ENCODE results near the gene ZNF214. TPM values are rescaled to one million over a fixed set of nuclear protein-coding genes. Genes with fewer than 3 reads are reported as not detected.
A peak's percentile ranks its signal among the peaks of the same experiment; 100 is the strongest.

Gene ZNF214
- total RNA-seq, 4 donors from 2014 or later, result 0.75 to 2.0 (median 1.2) TPM

GRCh38 chr11:6995703-6996102 is 24.4 kb downstream of the ZNF214 start:
- H3K9me3 ChIP-seq, result no peaks in the 10 kb centered on the region
- H3K36me3 ChIP-seq, result no peaks in the 10 kb centered on the region
- DNase-seq (no peak), ATAC-seq (no peak)
- no peak for TF ChIP-seq POLR2A (IDR thresholded peaks at IDR 0.05)
- intact Hi-C loops (cut with DNase I; ENCODE audit: low total_unique reads) (loop anchor here (10.0 kb wide), 1 partner anchor 601 kb away; the partner anchor contains the start of gene SMPD1), in situ Hi-C loops (cut with MboI; ENCODE audit: low sequenced_read_pairs in 4 of 4) (no loop called here)
- no peaks in the 10 kb centered on the region for H3K27me3 ChIP-seq
- H3K4me3 ChIP-seq, result no peak overlapping the region
- H3K4me1 ChIP-seq, result peaks cover 6 to 13% of the 10 kb centered on the region in 2 donors
- H3K27ac ChIP-seq, result no peak overlapping the region

GRCh38 chr11:6992457-6993417 is 27.4 kb downstream of the ZNF214 start:
- DNase-seq (peak in 1 of 2 donors; percentile 10), ATAC-seq (peak; percentile 85 to 97)
- Histone ChIP-seq H3K4me1 (peaks cover 6 to 13% of the 10 kb centered on the region in 2 donors), H3K4me3 (no peak overlapping the region), H3K9me3 (no peaks in the 10 kb centered on the region), H3K36me3 (no peaks in the 10 kb centered on the region), H3K27me3 (no peaks in the 10 kb centered on the region), H3K27ac (peak overlapping the region; percentile 23 to 73 (median 70))
- in situ Hi-C loops (cut with MboI; ENCODE audit: low sequenced_read_pairs in 4 of 4) (no loop called here), intact Hi-C loops (cut with DNase I; ENCODE audit: low total_unique reads) (loop anchor here (2.0 to 10.0 kb wide), 2 partner anchors 28 to 598 kb away; partner anchors contain the start of genes NLRP14, SMPD1 and ZNF214)
- TF ChIP-seq POLR2A (IDR thresholded peaks at IDR 0.05), result no peak
- TF ChIP-seq CTCF (IDR thresholded peaks at IDR 0.05 in 4 of 5, conservative IDR thresholded peaks at IDR 0.05 in 1 of 5), result no peak

GRCh38 chr11:6992026-6992425 is 28.1 kb downstream of the ZNF214 start:
- H3K27ac ChIP-seq, result peak overlapping the region in 3 of 4 donors; percentile 67 to 73 (median 72)
- DNase-seq (no peak), ATAC-seq (peak; percentile 28 to 38)
- H3K27me3 ChIP-seq, result no peaks in the 10 kb centered on the region
- no peak overlapping the region for H3K4me3 ChIP-seq
- no peaks in the 10 kb centered on the region for H3K9me3 ChIP-seq
- in situ Hi-C loops (cut with MboI; ENCODE audit: low sequenced_read_pairs in 4 of 4), result no loop called here
- H3K36me3 ChIP-seq, result no peaks in the 10 kb centered on the region
- TF ChIP-seq CTCF (IDR thresholded peaks at IDR 0.05 in 4 of 5, conservative IDR thresholded peaks at IDR 0.05 in 1 of 5) (no peak), POLR2A (IDR thresholded peaks at IDR 0.05) (no peak)
- H3K4me1 ChIP-seq, result peaks cover 6 to 13% of the 10 kb centered on the region in 2 donors
- intact Hi-C loops (cut with DNase I; ENCODE audit: low total_unique reads), result loop anchor here (2.0 to 10.0 kb wide), 2 partner anchors 29 to 597 kb away; partner anchors contain the start of genes NLRP14, SMPD1 and ZNF214

GRCh38 chr11:6991227-6991626 is 28.9 kb downstream of the ZNF214 start:
- Histone ChIP-seq H3K27ac (peak overlapping the region in 3 of 4 donors; percentile 10 to 73 (median 67)), H3K4me1 (peaks cover 6 to 13% of the 10 kb centered on the region in 2 donors), H3K9me3 (no peaks in the 10 kb centered on the region), H3K4me3 (no peak overlapping the region), H3K27me3 (no peaks in the 10 kb centered on the region), H3K36me3 (no peaks in the 10 kb centered on the region)
- no peak for ATAC-seq
- no peak for TF ChIP-seq POLR2A (IDR thresholded peaks at IDR 0.05)
- no peak for DNase-seq
- intact Hi-C loops (cut with DNase I; ENCODE audit: low total_unique reads), result loop anchor here (10.0 kb wide), 1 partner anchor 596 kb away; the partner anchor contains the start of gene SMPD1
- in situ Hi-C loops (cut with MboI; ENCODE audit: low sequenced_read_pairs in 4 of 4), result no loop called here

- no peak for ATAC-seq
- H3K27ac ChIP-seq, result no peak overlapping the region
- H3K4me1 ChIP-seq, result peaks cover 6 to 13% of the 10 kb centered on the region in 2 donors
- H3K36me3 ChIP-seq, result no peaks in the 10 kb centered on the region
- H3K9me3 ChIP-seq, result no peaks in the 10 kb centered on the region
- H3K27me3 ChIP-seq, result no peaks in the 10 kb centered on the region
- no peak overlapping the region for H3K4me3 ChIP-seq
- DNase-seq, result no peak
- intact Hi-C loops (cut with DNase I; ENCODE audit: low total_unique reads), result no loop called here
- no peak for TF ChIP-seq POLR2A (IDR thresholded peaks at IDR 0.05)
- no peak for TF ChIP-seq CTCF (IDR thresholded peaks at IDR 0.05 in 4 of 5, conservative IDR thresholded peaks at IDR 0.05 in 1 of 5)
- in situ Hi-C loops (cut with MboI; ENCODE audit: low sequenced_read_pairs in 4 of 4), result no loop called here
Measured at GRCh38 chr11:6988506-6988905, 31.6 kb downstream of the ZNF214 start.
